PC-9 (cell line): ENCODE data around the gene ZNF280A. TPM values are rescaled to one million over a fixed set of nuclear protein-coding genes. Genes with fewer than 3 reads are reported as not detected.

Experiments used
- BruUV-seq: library from RNA; stranded (reverse); fragments of 400-500 nt; replicated peaks from 2 replicates; lab custom pipeline; 2021; lab: Mats Ljungman, UMichigan
- CTCF ChIA-PET: fragments of 300-600 bp; sonication (Branson Sonifier 250); formaldehyde crosslinking; loops from one replicate; lab custom pipeline; 2022; ENCODE audit warnings: antibody characterized with exemption; lab: Charles Lee
- POLR2A ChIA-PET: fragments of 300-600 bp; sonication (Branson Sonifier 250); formaldehyde crosslinking; loops from one replicate; lab custom pipeline; 2022; ENCODE audit warnings: antibody characterized with exemption; ENCODE audit not compliant: unreplicated experiment; lab: Charles Lee
- DNase-seq, 2 experiments: peaks; one replicate each; pipeline versions ENCODE4 v3.0.0 to v3.0.0-alpha.2; 2015 to 2022; ENCODE audit warnings: mixed read lengths in 1 of 2
- H2AFZ ChIP-seq: fragments of 200-600 bp; sonication (generic); 2 replicates; pipeline ENCODE4 v1.8.1; 2017; ENCODE audit warnings: antibody characterized with exemption
- H3F3A ChIP-seq: fragments of 200-600 bp; sonication (generic); 2 replicates; pipeline ENCODE4 v1.8.1; 2017; ENCODE audit warnings: antibody characterized with exemption, mild to moderate bottlenecking, low read depth; ENCODE audit not compliant: insufficient read depth
- H3K27ac ChIP-seq: fragments of 200-600 bp; sonication (generic); 2 replicates; pipeline ENCODE4 v1.6.1; 2016; ENCODE audit warnings: mixed run types
- H3K27me3 ChIP-seq: fragments of 200-600 bp; sonication (generic); 2 replicates; pipeline ENCODE4 v1.6.1; 2016; ENCODE audit warnings: low read depth, mixed run types; ENCODE audit not compliant: insufficient read depth
- H3K36me3 ChIP-seq: fragments of 200-600 bp; sonication (generic); 2 replicates; pipeline ENCODE4 v1.6.1; 2016; ENCODE audit warnings: low read depth, mixed run types
- H3K4me1 ChIP-seq: fragments of 200-600 bp; sonication (generic); replicated peaks from 2 replicates; pipeline ENCODE4 v1.6.1; 2016; ENCODE audit warnings: mixed run types; ENCODE audit not compliant: insufficient read depth
- H3K4me2 ChIP-seq: fragments of 200-600 bp; sonication (generic); 2 replicates; pipeline ENCODE4 v1.6.1; 2017; ENCODE audit warnings: mixed run types
- H3K4me3 ChIP-seq: fragments of 200-600 bp; sonication (generic); 2 replicates; pipeline ENCODE4 v1.6.1; 2016; ENCODE audit warnings: mixed run types
- H3K79me2 ChIP-seq: fragments of 200-600 bp; sonication (generic); 2 replicates; pipeline ENCODE4 v1.6.1; 2017; ENCODE audit warnings: low read depth, mixed run types
- H3K9me2 ChIP-seq: fragments of 200-600 bp; sonication (generic); 2 replicates; pipeline ENCODE4 v1.8.1; 2017; ENCODE audit warnings: mild to moderate bottlenecking; ENCODE audit not compliant: insufficient read depth
- H3K9me3 ChIP-seq: fragments of 200-600 bp; sonication (generic); 2 replicates; pipeline ENCODE4 v1.8.1; 2016; ENCODE audit warnings: low read depth; ENCODE audit not compliant: insufficient read depth
- H4K20me1 ChIP-seq: fragments of 200-600 bp; sonication (generic); 2 replicates; pipeline ENCODE4 v1.8.1; 2017; ENCODE audit not compliant: insufficient read depth
- CTCF ChIP-seq: fragments of 200-600 bp; sonication (generic); conservative IDR thresholded peaks from 2 replicates; pipeline ENCODE4 v1.6.1; 2017; ENCODE audit warnings: mixed run types, antibody characterized with exemption, mild to moderate bottlenecking, moderate library complexity
- EZH2 ChIP-seq: fragments of 200-600 bp; sonication (generic); IDR thresholded peaks from 2 replicates; pipeline ENCODE4 v1.8.0; 2017; ENCODE audit warnings: antibody characterized with exemption, low read depth
- intact Hi-C: fragments of 100-400 bp; cut with micrococcal nuclease; formaldehyde crosslinking; loops from one replicate; pipeline ENCODE4 v1.10.0; 2022; ENCODE audit not compliant: unreplicated experiment
- total RNA-seq: library from RNA; stranded (reverse); gene quantifications from 2 replicates; pipeline ENCODE4 v1.2.3, GENCODE V29; 2021

The ZNF280A gene
- total RNA-seq, 1 experiment from 2014 or later = not detected

- no peaks in the 10 kb centered on the region for H3K9me2 ChIP-seq
- ChIA-PET POLR2A (no interaction called here), CTCF (interaction anchor here (0.6 kb wide), 1 partner anchor 39 kb away, joined by 4 read pairs; no protein-coding TSS in a partner anchor)
- H3K9me3 ChIP-seq = peaks cover 18% of the 10 kb centered on the region
- H2AFZ ChIP-seq = no peak overlapping the region
- intact Hi-C loops = no loop called here
- H3K4me2 ChIP-seq = no peak overlapping the region
- no peaks in the 10 kb centered on the region for H3K36me3 ChIP-seq
- no peaks in the 10 kb centered on the region for H4K20me1 ChIP-seq
- H3K4me1 ChIP-seq = no peaks in the 10 kb centered on the region
- no peaks in the 10 kb centered on the region for H3K79me2 ChIP-seq
- BruUV-seq = no TSS peak
- no peak for TF ChIP-seq CTCF
- no peak for TF ChIP-seq EZH2
- no peak overlapping the region for H3K4me3 ChIP-seq
- H3K27ac ChIP-seq = no peak overlapping the region
- no peaks in the 10 kb centered on the region for H3F3A ChIP-seq
- H3K27me3 ChIP-seq = peaks cover 27% of the 10 kb centered on the region; the same call in 1 of the 2 replicates
- no peak for DNase-seq
These were observed 54.3 kb downstream of the ZNF280A start for GRCh38 chr22:22465782-22466181.

GRCh38 chr22:22465094-22465602, 54.9 kb downstream of the ZNF280A start:
- no peak overlapping the region for H3K4me2 ChIP-seq
- H3K79me2 ChIP-seq = no peaks in the 10 kb centered on the region
- no peak overlapping the region for H3K4me3 ChIP-seq
- H3K9me3 ChIP-seq = peaks cover 18% of the 10 kb centered on the region
- H4K20me1 ChIP-seq = no peaks in the 10 kb centered on the region
- peaks cover 27% of the 10 kb centered on the region; the same call in 1 of the 2 replicates for H3K27me3 ChIP-seq
- no peaks in the 10 kb centered on the region for H3F3A ChIP-seq
- no peak for DNase-seq
- ChIA-PET CTCF (interaction anchor here (0.6 kb wide), 1 partner anchor 38 kb away, joined by 4 read pairs; no protein-coding TSS in a partner anchor), POLR2A (no interaction called here)
- H3K9me2 ChIP-seq = no peaks in the 10 kb centered on the region
- no peaks in the 10 kb centered on the region for H3K36me3 ChIP-seq
- no peak overlapping the region for H3K27ac ChIP-seq
- intact Hi-C loops = no loop called here
- no peaks in the 10 kb centered on the region for H3K4me1 ChIP-seq
- BruUV-seq = no TSS peak
- TF ChIP-seq CTCF (no peak), EZH2 (no peak)
- no peak overlapping the region for H2AFZ ChIP-seq

GRCh38 chr22:22464541-22465054, 55.5 kb downstream of the ZNF280A start:
- ChIA-PET POLR2A (no interaction called here), CTCF (no interaction called here)
- peaks cover 15% of the 10 kb centered on the region for H3K9me3 ChIP-seq
- no peak overlapping the region for H3K27ac ChIP-seq
- H3K4me2 ChIP-seq = no peak overlapping the region
- no peak overlapping the region for H2AFZ ChIP-seq
- no peak for DNase-seq
- H3K9me2 ChIP-seq = no peaks in the 10 kb centered on the region
- intact Hi-C loops = loop anchor here (1.0 kb wide), 1 partner anchor 492 kb away; no protein-coding TSS in a partner anchor
- no peaks in the 10 kb centered on the region for H3F3A ChIP-seq
- H3K36me3 ChIP-seq = no peaks in the 10 kb centered on the region
- peaks cover 26% of the 10 kb centered on the region; the same call in 1 of the 2 replicates for H3K27me3 ChIP-seq
- no peaks in the 10 kb centered on the region for H4K20me1 ChIP-seq
- no peak overlapping the region for H3K4me3 ChIP-seq
- no peaks in the 10 kb centered on the region for H3K79me2 ChIP-seq
- no TSS peak for BruUV-seq
- H3K4me1 ChIP-seq = no peaks in the 10 kb centered on the region
- no peak for TF ChIP-seq CTCF
- TF ChIP-seq EZH2 = no peak
